K562 (cell line): ENCODE measurements around the gene C2CD2L. TPM values are rescaled to one million over a fixed set of nuclear protein-coding genes. Genes with fewer than 3 reads are reported as not detected.

Source experiments
- ATAC-seq: fragments of 200-7000 bp; cut with Tn5 transposase; 3 replicates; pipeline ENCODE4 v1.9.1; 2020; ENCODE audit warnings: moderate library complexity
- BruUV-seq: library from RNA; stranded (reverse); fragments of 400-500 nt; replicated peaks from 2 replicates; lab custom pipeline; 2021; lab: Mats Ljungman, UMichigan
- CTCF ChIA-PET: fragments of 300-600 bp; formaldehyde crosslinking; extraction: SDS; loops from one replicate; lab custom pipeline; 2021; ENCODE audit warnings: low intra/inter-chr PET ratio; lab: Yijun Ruan, JAX
- POLR2A ChIA-PET: fragments of 300-600, 350-650 bp; sonication (Branson Sonifier 250); formaldehyde crosslinking; extraction: SDS; loops from one replicate; lab custom pipeline; 2021; ENCODE audit warnings: antibody characterized with exemption, inconsistent platforms; lab: Yijun Ruan, JAX
- DNase-seq, 4 experiments: peaks; one replicate each; pipeline versions ENCODE4 v3.0.0 to v3.0.0-alpha.2; 2011 to 2018; ENCODE audit warnings: low spot score in 3 of 4, mixed read lengths in 3 of 4; ENCODE audit errors: extremely low read depth in 1 of 4
- FAIRE-seq: peaks from 2 replicates; lab custom pipeline; 2011; peaks lifted over from hg19 to GRCh38; lab: Jason Lieb, UNC
- H2AFZ ChIP-seq: 2 replicates; pipeline ENCODE4 v1.6.0; 2011; ENCODE audit warnings: low read depth, low read length, control low read depth, inconsistent platforms
- H3K27ac ChIP-seq: fragments of 200-600 bp; 3 replicates; pipeline ENCODE4 v1.8.0; 2011; ENCODE audit warnings: low read depth, mild to moderate bottlenecking, control low read depth, inconsistent platforms, low read length, moderate library complexity, mixed read lengths; ENCODE audit errors: extremely low read depth
- H3K27me3 ChIP-seq, 2 experiments: fragments of 300-600 bp in 1 of 2; 2 replicates in 1 of 2; 3 replicates in 1 of 2; pipeline versions ENCODE4 v1.6.0 to v1.8.0; 2011; ENCODE audit warnings: inconsistent platforms in 2 of 2, low read length in 2 of 2, mild to moderate bottlenecking in 1 of 2, mixed read lengths in 1 of 2, moderate library complexity in 1 of 2; ENCODE audit not compliant: control insufficient read depth in 2 of 2, insufficient read depth in 2 of 2
- H3K36me3 ChIP-seq: fragments of 300-600 bp; 3 replicates; pipeline ENCODE4 v1.8.0; 2011; ENCODE audit warnings: mild to moderate bottlenecking, low read length, inconsistent platforms; ENCODE audit not compliant: control insufficient read depth, insufficient read depth
- H3K4me1 ChIP-seq, 2 experiments: fragments of 200-600 bp in 1 of 2; replicated peaks in 1 of 2; 2 replicates in 1 of 2; 3 replicates in 1 of 2; pipeline versions ENCODE4 v1.5.1 to v1.8.0; 2011; ENCODE audit warnings: inconsistent platforms in 2 of 2, low read length in 2 of 2, mild to moderate bottlenecking in 1 of 2, mixed read lengths in 1 of 2, moderate library complexity in 1 of 2; ENCODE audit not compliant: control insufficient read depth in 2 of 2, insufficient read depth in 2 of 2
- H3K4me2 ChIP-seq: 2 replicates; pipeline ENCODE4 v1.6.1; 2011; ENCODE audit warnings: low read length, control low read depth, inconsistent platforms, mixed read lengths; ENCODE audit not compliant: insufficient read depth
- H3K4me3 ChIP-seq: fragments of 200-600 bp; sonication (generic), shearing (Covaris generic); 2 replicates; pipeline ENCODE4 v1.5.1; 2016; ENCODE audit warnings: control low read depth, inconsistent platforms
- H3K79me2 ChIP-seq: fragments of 200-600 bp; 3 replicates; pipeline ENCODE4 v1.8.0; 2011; ENCODE audit warnings: low read length, inconsistent platforms; ENCODE audit not compliant: control insufficient read depth, insufficient read depth
- H3K9ac ChIP-seq, 2 experiments: 2 replicates each; pipeline versions ENCODE4 v1.6.0 to v1.6.1; 2011; ENCODE audit warnings: low read depth in 2 of 2, low read length in 2 of 2, control low read depth in 1 of 2, inconsistent platforms in 1 of 2, mild to moderate bottlenecking in 1 of 2, mixed read lengths in 1 of 2; ENCODE audit not compliant: insufficient read depth in 1 of 2
- H3K9me1 ChIP-seq: one replicate; pipeline ENCODE4 v1.6.0; 2011; ENCODE audit warnings: inconsistent platforms, mild to moderate bottlenecking, low read length, moderate library complexity; ENCODE audit not compliant: control insufficient read depth, insufficient read depth
- H3K9me3 ChIP-seq: replicated peaks from 2 replicates; pipeline ENCODE4 v1.5.1; 2011; ENCODE audit warnings: low read depth, low read length, inconsistent platforms; ENCODE audit not compliant: control insufficient read depth, insufficient read depth
- H4K20me1 ChIP-seq: replicated peaks from 2 replicates; pipeline ENCODE4 v1.6.1; 2011; ENCODE audit warnings: low read length, inconsistent platforms, mixed read lengths; ENCODE audit not compliant: control insufficient read depth, insufficient read depth
- EHMT2 ChIP-seq: fragments of 450-650 bp; IDR thresholded peaks from 2 replicates; pipeline ENCODE4 v1.6.1; 2018; ENCODE audit warnings: antibody characterized with exemption
- GATAD2B ChIP-seq: fragments of 450-650 bp; IDR thresholded peaks from 2 replicates; pipeline ENCODE4 v1.6.1; 2017; ENCODE audit warnings: mild to moderate bottlenecking, borderline replicate concordance
- HMGN3 ChIP-seq: IDR thresholded peaks from 2 replicates; pipeline ENCODE4 v1.6.1; 2011; ENCODE audit warnings: borderline replicate concordance, low read depth, mild to moderate bottlenecking, mixed read lengths, low read length; ENCODE audit not compliant: insufficient read length; ENCODE audit errors: extremely low read depth
- MAZ ChIP-seq, 2 experiments: fragments of 450-650 bp in 1 of 2; sonication (generic) in 1 of 2; formaldehyde crosslinking; IDR thresholded peaks in 1 of 2; conservative IDR thresholded peaks in 1 of 2; 2 replicates each; pipeline versions ENCODE4 v1.4.0 to v1.5.0; 2020; ENCODE audit warnings: mild to moderate bottlenecking in 1 of 2, missing genetic modification reagents in 1 of 2
- RBFOX2 ChIP-seq: fragments of 200-400 bp; formaldehyde crosslinking; IDR thresholded peaks from 2 replicates; pipeline ENCODE4 v1.6.1; 2017; ENCODE audit warnings: low read depth, mild to moderate bottlenecking, low read length, moderate library complexity
- SRSF3 ChIP-seq: fragments of 200-400 bp; formaldehyde crosslinking; IDR thresholded peaks from 2 replicates; pipeline ENCODE4 v1.6.1; 2016; ENCODE audit warnings: mild to moderate bottlenecking, low read length, moderate library complexity; ENCODE audit not compliant: insufficient read depth
- ZBTB7A ChIP-seq: IDR thresholded peaks from 2 replicates; pipeline ENCODE4 v1.6.1; 2011; ENCODE audit warnings: low read depth, mild to moderate bottlenecking, low read length, moderate library complexity, borderline replicate concordance; ENCODE audit not compliant: control insufficient read depth
- ZNF274 ChIP-seq: IDR thresholded peaks from 2 replicates; pipeline ENCODE4 v1.6.1; 2011; ENCODE audit warnings: low read depth, mild to moderate bottlenecking, low read length, moderate library complexity, borderline replicate concordance
- WGBS: fragments of 100-300 bp; shearing (Covaris generic); methylation state at CpG from one replicate; pipeline ENCODE4 v1.1.6; 2016; ENCODE audit warnings: low coverage, mixed read lengths; ENCODE audit not compliant: insufficient coverage; ENCODE audit errors: missing lambda C conversion rate; 5-methylcytosine and 5-hydroxymethylcytosine counted together
- in situ Hi-C: fragments of 300-500 bp; cut with MboI; formaldehyde crosslinking; loops from 4 replicates; pipeline ENCODE4 v1.15.0; 2018; ENCODE audit warnings: inconsistent platforms, mixed read lengths
- intact Hi-C: fragments of 100-400 bp; cut with micrococcal nuclease; formaldehyde crosslinking; loops from 2 replicates; pipeline ENCODE4 v1.14.2; 2022
- polyA plus RNA-seq, 8 experiments: library from polyadenylated mRNA; depleted of rRNA in 4 of 8; stranded (reverse) in 5 of 8; unstranded in 3 of 8; fragments of >200 nt; fragmentation: Nextera tagmentation in 2 of 8; fragmentation: Illumina TruSeq in 1 of 8; extraction: Ambion mirVana in 2 of 8; extraction: Trizol in 1 of 8; gene quantifications; 2 replicates each; pipeline versions ENCODE4 v1.2.1 to v1.2.3, GENCODE V29; 2011 to 2014; ENCODE audit warnings: inconsistent platforms in 1 of 8, missing spikeins in 1 of 8
- total RNA-seq, 7 experiments: library from RNA; depleted of rRNA in 6 of 7; stranded (reverse); fragments of >200 nt in 6 of 7; fragmentation: Illumina TruSeq in 2 of 7; extraction: Trizol in 2 of 7; gene quantifications; 2 replicates each; pipeline versions ENCODE4 v1.2.1 to v1.2.3, GENCODE V29; 2011 to 2021; ENCODE audit warnings: low replicate concordance in 1 of 7
- TF ChIP-seq, protein P1 (sequence below): sonication (generic); formaldehyde crosslinking; IDR thresholded peaks from 2 replicates; pipeline ENCODE4 v1.8.1; 2023; ENCODE audit warnings: missing genetic modification reagents, mild to moderate bottlenecking, borderline replicate concordance
- TF ChIP-seq, protein P2 (sequence below): fragments of 250-450 bp; sonication (Bioruptor Pico); IDR thresholded peaks from 2 replicates; pipeline ENCODE4 v1.8.0; 2022; ENCODE audit warnings: inconsistent platforms

The C2CD2L gene
- total and polyA plus RNA-seq, 9 of the 15 experiments (the other 6 are each of a cell fraction or from before 2014, with no cell fraction given) = 0.66 to 41.2 (median 14.8) TPM

- Histone ChIP-seq H3K79me2 (no peaks in the 10 kb centered on the region), H3K4me2 (peak within 1 kb of the TSS; percentile 62), H3K9ac (peak within 1 kb of the TSS in 1 of 2 experiments; percentile 86; a peak in 2 of 4 replicates), H3K4me1 (peaks cover 11 to 24% of the 10 kb centered on the region in 2 experiments; a peak in 4 of 5 replicates), H3K9me1 (no peaks in the 10 kb centered on the region), H4K20me1 (no peaks in the 10 kb centered on the region; the same call in 1 of the 2 replicates), H3K36me3 (no peaks in the 10 kb centered on the region), H3K9me3 (no peaks in the 10 kb centered on the region), H3K27ac (no peak within 1 kb of the TSS), H3K4me3 (peak within 1 kb of the TSS; percentile 42), H3K27me3 (peaks cover 4 to 16% of the 10 kb centered on the region in 2 experiments; a peak in 3 of 5 replicates), H2AFZ (peak within 1 kb of the TSS; percentile 71)
- intact Hi-C loops (no loop called here), in situ Hi-C loops (no loop called here)
- ATAC-seq (peak; percentile 36), FAIRE-seq (no peak), DNase-seq (peak in 2 of 4 experiments; percentile 72 to 75)
- BruUV-seq = no TSS peak
- WGBS = under 1% methylated on average over 41 of the region's 73 CpGs
- ChIA-PET POLR2A (interaction anchor here (0.6 to 1.1 kb wide), 6 partner anchors 12 to 262 kb away, joined by 3 to 6 read pairs (median 4); a partner anchor contains a TSS), CTCF (interaction anchor here (0.7 kb wide), 1 partner anchor 46 kb away, joined by 4 read pairs; no protein-coding TSS in a partner anchor)
- TF ChIP-seq RBFOX2 (no peak), ZNF274 (no peak), GATAD2B (0 out of 2 replicates have a peak, but pooled peaks have one; percentile 33), HMGN3 (peak; percentile 37), SRSF3 (no peak), EHMT2 (no peak), ZBTB7A (peak; percentile 27; the same call in 1 of the 2 replicates), MAZ (CRISPR knock-in tag; conservative IDR thresholded peaks at IDR 0.05 in 1 of 2, IDR thresholded peaks at IDR 0.05 in 1 of 2) (0 out of 4 replicates have a peak, but pooled peaks of 1 of the 2 experiments have one; percentile 15)
- TF ChIP-seq, protein P1, sequence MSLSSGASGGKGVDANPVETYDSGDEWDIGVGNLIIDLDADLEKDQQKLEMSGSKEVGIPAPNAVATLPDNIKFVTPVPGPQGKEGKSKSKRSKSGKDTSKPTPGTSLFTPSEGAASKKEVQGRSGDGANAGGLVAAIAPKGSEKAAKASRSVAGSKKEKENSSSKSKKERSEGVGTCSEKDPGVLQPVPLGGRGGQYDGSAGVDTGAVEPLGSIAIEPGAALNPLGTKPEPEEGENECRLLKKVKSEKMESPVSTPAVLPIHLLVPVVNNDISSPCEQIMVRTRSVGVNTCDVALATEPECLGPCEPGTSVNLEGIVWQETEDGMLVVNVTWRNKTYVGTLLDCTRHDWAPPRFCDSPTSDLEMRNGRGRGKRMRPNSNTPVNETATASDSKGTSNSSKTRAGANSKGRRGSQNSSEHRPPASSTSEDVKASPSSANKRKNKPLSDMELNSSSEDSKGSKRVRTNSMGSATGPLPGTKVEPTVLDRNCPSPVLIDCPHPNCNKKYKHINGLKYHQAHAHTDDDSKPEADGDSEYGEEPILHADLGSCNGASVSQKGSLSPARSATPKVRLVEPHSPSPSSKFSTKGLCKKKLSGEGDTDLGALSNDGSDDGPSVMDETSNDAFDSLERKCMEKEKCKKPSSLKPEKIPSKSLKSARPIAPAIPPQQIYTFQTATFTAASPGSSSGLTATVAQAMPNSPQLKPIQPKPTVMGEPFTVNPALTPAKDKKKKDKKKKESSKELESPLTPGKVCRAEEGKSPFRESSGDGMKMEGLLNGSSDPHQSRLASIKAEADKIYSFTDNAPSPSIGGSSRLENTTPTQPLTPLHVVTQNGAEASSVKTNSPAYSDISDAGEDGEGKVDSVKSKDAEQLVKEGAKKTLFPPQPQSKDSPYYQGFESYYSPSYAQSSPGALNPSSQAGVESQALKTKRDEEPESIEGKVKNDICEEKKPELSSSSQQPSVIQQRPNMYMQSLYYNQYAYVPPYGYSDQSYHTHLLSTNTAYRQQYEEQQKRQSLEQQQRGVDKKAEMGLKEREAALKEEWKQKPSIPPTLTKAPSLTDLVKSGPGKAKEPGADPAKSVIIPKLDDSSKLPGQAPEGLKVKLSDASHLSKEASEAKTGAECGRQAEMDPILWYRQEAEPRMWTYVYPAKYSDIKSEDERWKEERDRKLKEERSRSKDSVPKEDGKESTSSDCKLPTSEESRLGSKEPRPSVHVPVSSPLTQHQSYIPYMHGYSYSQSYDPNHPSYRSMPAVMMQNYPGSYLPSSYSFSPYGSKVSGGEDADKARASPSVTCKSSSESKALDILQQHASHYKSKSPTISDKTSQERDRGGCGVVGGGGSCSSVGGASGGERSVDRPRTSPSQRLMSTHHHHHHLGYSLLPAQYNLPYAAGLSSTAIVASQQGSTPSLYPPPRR (CRISPR knock-in tag) = no peak
- TF ChIP-seq, protein P2, sequence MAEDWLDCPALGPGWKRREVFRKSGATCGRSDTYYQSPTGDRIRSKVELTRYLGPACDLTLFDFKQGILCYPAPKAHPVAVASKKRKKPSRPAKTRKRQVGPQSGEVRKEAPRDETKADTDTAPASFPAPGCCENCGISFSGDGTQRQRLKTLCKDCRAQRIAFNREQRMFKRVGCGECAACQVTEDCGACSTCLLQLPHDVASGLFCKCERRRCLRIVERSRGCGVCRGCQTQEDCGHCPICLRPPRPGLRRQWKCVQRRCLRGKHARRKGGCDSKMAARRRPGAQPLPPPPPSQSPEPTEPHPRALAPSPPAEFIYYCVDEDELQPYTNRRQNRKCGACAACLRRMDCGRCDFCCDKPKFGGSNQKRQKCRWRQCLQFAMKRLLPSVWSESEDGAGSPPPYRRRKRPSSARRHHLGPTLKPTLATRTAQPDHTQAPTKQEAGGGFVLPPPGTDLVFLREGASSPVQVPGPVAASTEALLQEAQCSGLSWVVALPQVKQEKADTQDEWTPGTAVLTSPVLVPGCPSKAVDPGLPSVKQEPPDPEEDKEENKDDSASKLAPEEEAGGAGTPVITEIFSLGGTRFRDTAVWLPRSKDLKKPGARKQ (CRISPR knock-in tag) = no peak
Measured at GRCh38 chr11:119149018-119149785, 42.1 kb downstream of the C2CD2L start, which contains the start of gene ABCG4. Gene ABCG4, plus strand, starts transcription at chr11:119149052. Its CDS starts 914 bp downstream, at chr11:119149966.
